Muscle of leg (tissue), 11 donors: ENCODE data around the gene RBKS. TPM values are rescaled to one million over a fixed set of nuclear protein-coding genes. Genes with fewer than 3 reads are reported as not detected.
"Not testable (repeated sequence)": the region's sequence is repeated elsewhere in the genome, so short reads cannot be mapped to it uniquely, and the experiment has no call there.

Experiments
- DNase-seq: peaks from one replicate; pipeline ENCODE4 v3.0.0; 2013
- H3K27ac ChIP-seq: one replicate; pipeline ENCODE4 v1.5.1; 2013; ENCODE audit warnings: mild to moderate bottlenecking, low read length, control low read depth
- H3K27me3 ChIP-seq: one replicate; pipeline ENCODE4 v1.6.1; 2013; ENCODE audit warnings: low read length; ENCODE audit not compliant: control insufficient read depth, insufficient read depth
- H3K36me3 ChIP-seq: one replicate; pipeline ENCODE4 v1.6.1; 2013; ENCODE audit warnings: low read length; ENCODE audit not compliant: control insufficient read depth, insufficient read depth
- H3K4me1 ChIP-seq: one replicate; pipeline ENCODE4 v1.6.1; 2013; ENCODE audit warnings: low read length; ENCODE audit not compliant: control insufficient read depth, insufficient read depth
- H3K4me3 ChIP-seq: one replicate; pipeline ENCODE4 v1.5.1; 2013; ENCODE audit warnings: low read length, control low read depth
- H3K9me3 ChIP-seq: replicated peaks from 2 replicates; pipeline ENCODE4 v1.6.1; 2013; ENCODE audit warnings: low read depth, low read length; ENCODE audit not compliant: control insufficient read depth
- WGBS: methylation state at CpG from one replicate; pipeline ENCODE4 v1.1.5; 2013; ENCODE audit warnings: missing lambda C conversion rate; ENCODE audit not compliant: insufficient coverage; 5-methylcytosine and 5-hydroxymethylcytosine counted together
- polyA plus RNA-seq, 8 donors: library from polyadenylated mRNA; unstranded; fragments of 120-200 nt; gene quantifications; one replicate each; pipeline versions ENCODE4 v1.2.1 to v1.2.3, GENCODE V29; 2013; ENCODE audit warnings: inconsistent platforms in 1 of 8, low replicate concordance in 1 of 8; ENCODE audit not compliant: insufficient read length in 8 of 8, insufficient read depth in 1 of 8
- total RNA-seq: library from RNA; stranded (reverse); fragments of 120-200 nt; gene quantifications from one replicate; pipeline ENCODE4 v1.2.4, GENCODE V29; 2013

RBKS gene
- total and polyA plus RNA-seq, 9 donors: 0.56 to 1.4 (median 0.87) TPM

GRCh38 chr2:27756544-27757498, 133.4 kb downstream of the RBKS start:
- H3K4me1 ChIP-seq: peaks cover 13% of the 10 kb centered on the region
- no peaks in the 10 kb centered on the region for H3K27me3 ChIP-seq
- H3K27ac ChIP-seq: peak overlapping the region; percentile 6
- H3K9me3 ChIP-seq: no peaks in the 10 kb centered on the region
- DNase-seq: peak; percentile 66
- H3K36me3 ChIP-seq: no peaks in the 10 kb centered on the region
- no peak overlapping the region for H3K4me3 ChIP-seq
- WGBS: 55% methylated on average over 2 of the region's 8 CpGs

- Histone ChIP-seq H3K4me3 (no peak overlapping the region), H3K27me3 (no peaks in the 10 kb centered on the region), H3K27ac (no peak overlapping the region), H3K4me1 (peaks cover 13% of the 10 kb centered on the region), H3K36me3 (no peaks in the 10 kb centered on the region), H3K9me3 (no peaks in the 10 kb centered on the region)
- 33% methylated on average over 3 of the region's 3 CpGs for WGBS
- DNase-seq: peak; percentile 22
Observed at GRCh38 chr2:27756091-27756490, 134.1 kb downstream of the RBKS start.

- H3K4me1 ChIP-seq: peaks cover 13% of the 10 kb centered on the region
- H3K9me3 ChIP-seq: no peaks in the 10 kb centered on the region
- DNase-seq: no peak
- no peak overlapping the region for H3K4me3 ChIP-seq
- H3K36me3 ChIP-seq: no peaks in the 10 kb centered on the region
- no peak overlapping the region for H3K27ac ChIP-seq
- 67% methylated on average over 5 of the region's 5 CpGs for WGBS
- no peaks in the 10 kb centered on the region for H3K27me3 ChIP-seq
Observed at GRCh38 chr2:27754831-27755230, 135.4 kb downstream of the RBKS start.

GRCh38 chr2:27754138-27754588, 136.0 kb downstream of the RBKS start:
- no peaks in the 10 kb centered on the region for H3K36me3 ChIP-seq
- H3K4me3 ChIP-seq: no peak overlapping the region
- peak; percentile 54 for DNase-seq
- no peak overlapping the region for H3K27ac ChIP-seq
- 6% methylated on average over 2 of the region's 4 CpGs for WGBS
- H3K9me3 ChIP-seq: peaks cover 2% of the 10 kb centered on the region
- H3K4me1 ChIP-seq: peaks cover 13% of the 10 kb centered on the region
- H3K27me3 ChIP-seq: no peaks in the 10 kb centered on the region

- H3K36me3 ChIP-seq: no peaks in the 10 kb centered on the region
- DNase-seq: no peak
- H3K27me3 ChIP-seq: peaks cover 2% of the 10 kb centered on the region
- peaks cover 10% of the 10 kb centered on the region for H3K9me3 ChIP-seq
- H3K27ac ChIP-seq: no peak overlapping the region
- peaks cover 13% of the 10 kb centered on the region for H3K4me1 ChIP-seq
- no peak overlapping the region for H3K4me3 ChIP-seq
- WGBS: 56% methylated on average over 11 of the region's 16 CpGs
Observed at GRCh38 chr2:27752551-27753237, 137.5 kb downstream of the RBKS start.

GRCh38 chr2:27751377-27751776, 138.8 kb downstream of the RBKS start:
- Histone ChIP-seq H3K4me3 (no peak overlapping the region), H3K27ac (no peak overlapping the region), H3K36me3 (no peaks in the 10 kb centered on the region), H3K9me3 (peaks cover 10% of the 10 kb centered on the region), H3K4me1 (peaks cover 5% of the 10 kb centered on the region), H3K27me3 (peaks cover 2% of the 10 kb centered on the region)
- 74% methylated on average over 2 of the region's 6 CpGs for whole genome bisulfite sequencing
- DNase-seq: no peak

- H3K4me3 ChIP-seq, H3K4me1 ChIP-seq, H3K36me3 ChIP-seq, H3K27ac ChIP-seq, DNase-seq, H3K27me3 ChIP-seq: not testable (repeated sequence)
- WGBS: 93% methylated on average over 2 of the region's 2 CpGs
- H3K9me3 ChIP-seq: peaks cover 12% of the 10 kb centered on the region
Observed at GRCh38 chr2:27748803-27749554, 141.2 kb downstream of the RBKS start.

GRCh38 chr2:27747827-27748352, 142.3 kb downstream of the RBKS start:
- Histone ChIP-seq H3K9me3 (peaks cover 12% of the 10 kb centered on the region), H3K27me3 (peaks cover 2% of the 10 kb centered on the region), H3K4me3 (no peak overlapping the region), H3K36me3 (no peaks in the 10 kb centered on the region), H3K4me1 (no peaks in the 10 kb centered on the region), H3K27ac (no peak overlapping the region)
- 90% methylated on average over 3 of the region's 6 CpGs for WGBS
- DNase-seq: no peak

- Histone ChIP-seq H3K27me3 (peaks cover 2% of the 10 kb centered on the region), H3K27ac (no peak overlapping the region), H3K4me1 (no peaks in the 10 kb centered on the region), H3K36me3 (no peaks in the 10 kb centered on the region), H3K9me3 (peaks cover 12% of the 10 kb centered on the region), H3K4me3 (no peak overlapping the region)
- no peak for DNase-seq
- WGBS: 80% methylated on average over 1 of the region's 2 CpGs
Observed at GRCh38 chr2:27746325-27746724, 143.9 kb downstream of the RBKS start.
